Liver (tissue), 9 donors: ENCODE measurements around the gene ANKS1A. TPM values are rescaled to one million over a fixed set of nuclear protein-coding genes. Genes with fewer than 3 reads are reported as not detected.
A peak's percentile ranks its signal among the peaks of the same experiment; 100 is the strongest.

ENCODE experiments used
- DNase-seq: peaks from one replicate; pipeline ENCODE4 v3.0.0-alpha.2; 2017; ENCODE audit warnings: low spot score
- H3K27ac ChIP-seq, 2 donors: one replicate each; pipeline ENCODE4 v1.7.0; 2013; ENCODE audit warnings: inconsistent platforms in 2 of 2, low read length in 2 of 2, control low read depth in 1 of 2, low read depth in 1 of 2, mild to moderate bottlenecking in 1 of 2
- H3K27me3 ChIP-seq, 4 donors: one replicate each; pipeline versions ENCODE4 v1.6.1 to v1.7.0; 2013; ENCODE audit warnings: low read length in 3 of 4, inconsistent platforms in 1 of 4, mild to moderate bottlenecking in 1 of 4, moderate library complexity in 1 of 4; ENCODE audit not compliant: control insufficient read depth in 4 of 4, insufficient read depth in 4 of 4
- H3K36me3 ChIP-seq, 4 donors: one replicate each; pipeline versions ENCODE4 v1.6.1 to v1.7.0; 2013; ENCODE audit warnings: low read length in 3 of 4, mild to moderate bottlenecking in 3 of 4, low read depth in 1 of 4, moderate library complexity in 1 of 4; ENCODE audit not compliant: control insufficient read depth in 4 of 4, insufficient read depth in 3 of 4
- H3K4me1 ChIP-seq, 4 donors: one replicate each; pipeline versions ENCODE4 v1.6.1 to v1.7.0; 2013; ENCODE audit warnings: low read length in 3 of 4, mild to moderate bottlenecking in 3 of 4, moderate library complexity in 1 of 4; ENCODE audit not compliant: control insufficient read depth in 4 of 4, insufficient read depth in 4 of 4
- H3K4me3 ChIP-seq, 3 donors: one replicate each; pipeline versions ENCODE4 v1.6.1 to v1.7.0; 2013; ENCODE audit warnings: low read length in 3 of 3, control low read depth in 1 of 3, low read depth in 1 of 3, mild to moderate bottlenecking in 1 of 3
- H3K9ac ChIP-seq, 2 donors: one replicate each; pipeline ENCODE4 v1.7.0; 2013; ENCODE audit warnings: low read length in 2 of 2, mild to moderate bottlenecking in 2 of 2, moderate library complexity in 2 of 2, control low read depth in 1 of 2, low read depth in 1 of 2
- H3K9me3 ChIP-seq, 4 donors: one replicate each; pipeline versions ENCODE4 v1.6.1 to v1.7.0; 2013; ENCODE audit warnings: low read length in 3 of 4; ENCODE audit not compliant: control insufficient read depth in 4 of 4
- CTCF ChIP-seq: fragments of 150-350 bp; IDR thresholded peaks from 2 replicates; pipeline ENCODE4 v1.5.1; 2017; ENCODE audit warnings: improper control_type of control experiment, low read depth, low read length; ENCODE audit not compliant: missing input control
- EGR1 ChIP-seq, 2 donors: IDR thresholded peaks; 2 replicates each; pipeline ENCODE4 v1.6.1; 2016 to 2018; ENCODE audit warnings: antibody characterized with exemption in 2 of 2, low read depth in 2 of 2
- FOXA1 ChIP-seq: IDR thresholded peaks from 2 replicates; pipeline ENCODE4 v1.6.1; 2016; ENCODE audit warnings: antibody characterized with exemption
- FOXA2 ChIP-seq: IDR thresholded peaks from 2 replicates; pipeline ENCODE4 v1.6.1; 2016; ENCODE audit warnings: antibody characterized with exemption
- GABPA ChIP-seq, 2 donors: IDR thresholded peaks in 1 of 2; conservative IDR thresholded peaks in 1 of 2; 2 replicates each; pipeline ENCODE4 v1.6.1; 2016; ENCODE audit warnings: antibody characterized with exemption in 2 of 2, mild to moderate bottlenecking in 1 of 2, moderate library complexity in 1 of 2
- HNF4A ChIP-seq, 2 donors: conservative IDR thresholded peaks; 2 replicates each; pipeline ENCODE4 v1.6.1; 2016; ENCODE audit warnings: antibody characterized with exemption in 2 of 2, mild to moderate bottlenecking in 2 of 2
- HNF4G ChIP-seq: IDR thresholded peaks from 2 replicates; pipeline ENCODE4 v1.6.1; 2016; ENCODE audit warnings: antibody characterized with exemption
- JUND ChIP-seq, 2 donors: IDR thresholded peaks; 2 replicates each; pipeline ENCODE4 v1.6.1; 2016; ENCODE audit warnings: antibody characterized with exemption in 2 of 2
- NR2F2 ChIP-seq: IDR thresholded peaks from 2 replicates; pipeline ENCODE4 v1.6.1; 2016; ENCODE audit warnings: antibody characterized with exemption
- RAD21 ChIP-seq, 2 donors: IDR thresholded peaks; 2 replicates each; pipeline ENCODE4 v1.6.1; 2016; ENCODE audit warnings: antibody characterized with exemption in 2 of 2, mild to moderate bottlenecking in 2 of 2
- REST ChIP-seq: IDR thresholded peaks from 2 replicates; pipeline ENCODE4 v1.6.1; 2016; ENCODE audit warnings: antibody characterized with exemption, mild to moderate bottlenecking
- RXRA ChIP-seq, 2 donors: IDR thresholded peaks; 2 replicates each; pipeline ENCODE4 v1.6.1; 2017 to 2018; ENCODE audit warnings: antibody characterized with exemption in 2 of 2, mild to moderate bottlenecking in 1 of 2
- SP1 ChIP-seq: IDR thresholded peaks from 2 replicates; pipeline ENCODE4 v1.6.1; 2018; ENCODE audit warnings: antibody characterized with exemption, mild to moderate bottlenecking
- TAF1 ChIP-seq: conservative IDR thresholded peaks from 2 replicates; pipeline ENCODE4 v1.6.1; 2016; ENCODE audit warnings: antibody characterized with exemption, mild to moderate bottlenecking
- YY1 ChIP-seq: IDR thresholded peaks from 2 replicates; pipeline ENCODE4 v1.6.1; 2016; ENCODE audit warnings: antibody characterized with exemption, mild to moderate bottlenecking
- ZBTB33 ChIP-seq: IDR thresholded peaks from 2 replicates; pipeline ENCODE4 v1.6.1; 2016; ENCODE audit warnings: antibody characterized with exemption
- WGBS: extraction: QIAGEN DNeasy Blood & Tissue Kit; methylation state at CpG from one replicate; pipeline ENCODE4 v1.1.7; 2013; 5-methylcytosine and 5-hydroxymethylcytosine counted together
- polyA plus RNA-seq, 2 donors: library from polyadenylated mRNA; stranded (reverse) in 1 of 2; unstranded in 1 of 2; fragments of 200-250 nt in 1 of 2; fragments of >200 nt in 1 of 2; fragmentation: Nextera tagmentation in 1 of 2; extraction: Ambion mirVana in 1 of 2; gene quantifications; one replicate each; pipeline versions ENCODE4 v1.2.1 to v1.2.3, GENCODE V29; 2013 to 2015
- total RNA-seq, 2 donors: library from RNA; depleted of rRNA; stranded (reverse); fragments of >200 nt; gene quantifications; one replicate each; pipeline ENCODE4 v1.2.3, GENCODE V29; 2014
- TF ChIP-seq, protein P1 (sequence below): IDR thresholded peaks from 2 replicates; pipeline ENCODE4 v1.6.1; 2016; ENCODE audit warnings: antibody characterized with exemption
- TF ChIP-seq, protein P2 (sequence below): IDR thresholded peaks from 2 replicates; pipeline ENCODE4 v1.6.1; 2016; ENCODE audit warnings: antibody characterized with exemption
- donor health status: healthy.
- donor health status: healthy.
- donor health status: healthy.
- donor health status: healthy.
- donor health status: healthy.

Gene ANKS1A
- total and polyA plus RNA-seq, 4 donors = 4.3 to 18.7 (median 6.7) TPM

GRCh38 chr6:34985236-34985635, 96.2 kb downstream of the ANKS1A start:
- Histone ChIP-seq H3K4me3 (no peak overlapping the region), H3K9ac (no peak overlapping the region), H3K27me3 (no peaks in the 10 kb centered on the region), H3K4me1 (peaks cover 0 to 25% (median 16%) of the 10 kb centered on the region in 4 donors), H3K9me3 (no peaks in the 10 kb centered on the region), H3K27ac (no peak overlapping the region), H3K36me3 (peaks cover 2 to 25% (median 18%) of the 10 kb centered on the region in 4 donors)
- DNase-seq = no peak
- WGBS = 90% methylated on average over 4 of the region's 4 CpGs
- TF ChIP-seq CTCF = no peak
- TF ChIP-seq RAD21 (IDR thresholded peaks at IDR 0.05) = no peak
- TF ChIP-seq REST = no peak

- H3K9me3 ChIP-seq = no peaks in the 10 kb centered on the region
- H3K4me3 ChIP-seq = no peak overlapping the region
- peak; percentile 68 for DNase-seq
- H3K27me3 ChIP-seq = no peaks in the 10 kb centered on the region
- H3K4me1 ChIP-seq = peaks cover 0 to 25% (median 16%) of the 10 kb centered on the region in 4 donors
- H3K27ac ChIP-seq = peak overlapping the region in 1 of 2 donors; percentile 26
- H3K9ac ChIP-seq = no peak overlapping the region
- H3K36me3 ChIP-seq = peaks cover 4 to 34% (median 22%) of the 10 kb centered on the region in 4 donors
- WGBS = 7% methylated on average over 3 of the region's 3 CpGs
- TF ChIP-seq YY1 = no peak
- TF ChIP-seq JUND (IDR thresholded peaks at IDR 0.05) = no peak
- peak in 1 of 2 donors; percentile 17 for TF ChIP-seq HNF4A (conservative IDR thresholded peaks at IDR 0.05)
- no peak for TF ChIP-seq TAF1
- TF ChIP-seq REST = no peak
- TF ChIP-seq RAD21 (IDR thresholded peaks at IDR 0.05) = peak; percentile 93 to 94
- no peak for TF ChIP-seq EGR1 (IDR thresholded peaks at IDR 0.05; ENCODE audit: low read depth in 2 of 2)
- no peak for TF ChIP-seq FOXA2
- TF ChIP-seq, protein P1, sequence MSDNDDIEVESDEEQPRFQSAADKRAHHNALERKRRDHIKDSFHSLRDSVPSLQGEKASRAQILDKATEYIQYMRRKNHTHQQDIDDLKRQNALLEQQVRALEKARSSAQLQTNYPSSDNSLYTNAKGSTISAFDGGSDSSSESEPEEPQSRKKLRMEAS = no peak
- no peak for TF ChIP-seq NR2F2
- no peak for TF ChIP-seq SP1
- TF ChIP-seq ZBTB33 = no peak
- no peak for TF ChIP-seq RXRA (IDR thresholded peaks at IDR 0.05)
- peak; percentile 78 for TF ChIP-seq CTCF
- no peak for TF ChIP-seq HNF4G
- peak; percentile 16 for TF ChIP-seq FOXA1
- TF ChIP-seq GABPA (IDR thresholded peaks at IDR 0.05 in 1 of 2, conservative IDR thresholded peaks at IDR 0.05 in 1 of 2) = no peak
- TF ChIP-seq, protein P2, sequence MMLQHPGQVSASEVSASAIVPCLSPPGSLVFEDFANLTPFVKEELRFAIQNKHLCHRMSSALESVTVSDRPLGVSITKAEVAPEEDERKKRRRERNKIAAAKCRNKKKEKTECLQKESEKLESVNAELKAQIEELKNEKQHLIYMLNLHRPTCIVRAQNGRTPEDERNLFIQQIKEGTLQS = no peak
These were observed 97.8 kb downstream of the ANKS1A start for GRCh38 chr6:34986845-34987246.
